ENCODE measurements around the gene GLRX2.

DNA sequence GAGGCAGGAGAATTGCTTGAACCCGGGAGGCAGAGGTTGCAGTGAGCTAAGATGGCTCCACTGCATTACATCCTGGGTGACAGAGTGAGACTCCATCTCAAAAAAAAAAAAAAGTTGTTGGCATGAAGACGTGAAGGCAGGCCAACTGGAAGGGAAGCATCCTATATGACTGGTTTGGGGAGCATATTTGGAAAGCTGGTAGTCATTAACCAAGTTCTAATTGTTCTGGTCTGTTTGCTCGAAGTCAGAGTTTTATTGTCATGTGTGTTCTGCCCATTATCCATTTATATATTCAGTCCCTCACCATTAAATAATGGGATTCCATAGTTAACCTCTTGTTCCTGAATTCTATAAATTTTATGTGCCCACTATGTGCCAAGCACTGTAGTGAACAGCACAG is 3.3 kb upstream of the GLRX2 start:
- TF ChIP-seq POLR2AphosphoS5 (IDR thresholded peaks at IDR 0.05) (peak; percentile 47), POLR2A (IDR thresholded peaks at IDR 0.05) (no peak)
- TF ChIP-seq, protein P1, sequence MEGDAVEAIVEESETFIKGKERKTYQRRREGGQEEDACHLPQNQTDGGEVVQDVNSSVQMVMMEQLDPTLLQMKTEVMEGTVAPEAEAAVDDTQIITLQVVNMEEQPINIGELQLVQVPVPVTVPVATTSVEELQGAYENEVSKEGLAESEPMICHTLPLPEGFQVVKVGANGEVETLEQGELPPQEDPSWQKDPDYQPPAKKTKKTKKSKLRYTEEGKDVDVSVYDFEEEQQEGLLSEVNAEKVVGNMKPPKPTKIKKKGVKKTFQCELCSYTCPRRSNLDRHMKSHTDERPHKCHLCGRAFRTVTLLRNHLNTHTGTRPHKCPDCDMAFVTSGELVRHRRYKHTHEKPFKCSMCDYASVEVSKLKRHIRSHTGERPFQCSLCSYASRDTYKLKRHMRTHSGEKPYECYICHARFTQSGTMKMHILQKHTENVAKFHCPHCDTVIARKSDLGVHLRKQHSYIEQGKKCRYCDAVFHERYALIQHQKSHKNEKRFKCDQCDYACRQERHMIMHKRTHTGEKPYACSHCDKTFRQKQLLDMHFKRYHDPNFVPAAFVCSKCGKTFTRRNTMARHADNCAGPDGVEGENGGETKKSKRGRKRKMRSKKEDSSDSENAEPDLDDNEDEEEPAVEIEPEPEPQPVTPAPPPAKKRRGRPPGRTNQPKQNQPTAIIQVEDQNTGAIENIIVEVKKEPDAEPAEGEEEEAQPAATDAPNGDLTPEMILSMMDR (IDR thresholded peaks at IDR 0.05) = no peak

Data from prostate gland (tissue), 2 donors.